MCF 10A (cell line): ENCODE results near the gene PMF1. TPM values are rescaled to one million over a fixed set of nuclear protein-coding genes. Genes with fewer than 3 reads are reported as not detected.

Experiments used
- BruUV-seq: library from RNA; stranded (reverse); fragments of 400-500 nt; replicated peaks from 2 replicates; lab custom pipeline; 2021; lab: Mats Ljungman, UMichigan
- CTCF ChIA-PET: fragments of 300-600 bp; sonication (Branson Sonifier 250); formaldehyde crosslinking; extraction: SDS; loops from one replicate; lab custom pipeline; 2021; ENCODE audit warnings: antibody characterized with exemption, inconsistent platforms; lab: Yijun Ruan, JAX
- POLR2A ChIA-PET: fragments of 300-600, 350-650 bp; sonication (Branson Sonifier 250); formaldehyde crosslinking; extraction: SDS; loops from one replicate; lab custom pipeline; 2020; ENCODE audit warnings: antibody characterized with exemption, inconsistent platforms; lab: Yijun Ruan, JAX
- DNase-seq: peaks from one replicate; pipeline ENCODE4 v3.0.0-alpha.2; 2018; ENCODE audit not compliant: unreplicated experiment
- H3K27ac Mint-ChIP-seq: one replicate; pipeline ENCODE4 v1.8.0; 2022; ENCODE audit warnings: mild to moderate bottlenecking, low read depth, mixed read lengths; ENCODE audit not compliant: unreplicated experiment
- H3K27me3 Mint-ChIP-seq: one replicate; pipeline ENCODE4 v1.8.0; 2022; ENCODE audit warnings: mixed read lengths; ENCODE audit not compliant: insufficient read depth, unreplicated experiment
- H3K36me3 Mint-ChIP-seq: one replicate; pipeline ENCODE4 v1.8.0; 2022; ENCODE audit warnings: mild to moderate bottlenecking, moderate library complexity, mixed read lengths; ENCODE audit not compliant: insufficient read depth, unreplicated experiment
- H3K4me1 Mint-ChIP-seq: one replicate; pipeline ENCODE4 v1.8.0; 2022; ENCODE audit warnings: mixed read lengths; ENCODE audit not compliant: insufficient read depth, unreplicated experiment
- H3K4me3 Mint-ChIP-seq: one replicate; pipeline ENCODE4 v1.8.0; 2022; ENCODE audit warnings: mild to moderate bottlenecking, moderate library complexity, mixed read lengths; ENCODE audit not compliant: unreplicated experiment
- H3K9me3 Mint-ChIP-seq: one replicate; pipeline ENCODE4 v1.8.0; 2022; ENCODE audit warnings: mixed read lengths; ENCODE audit not compliant: unreplicated experiment
- intact Hi-C: fragments of 100-400 bp; cut with micrococcal nuclease; formaldehyde crosslinking; loops from 2 replicates; pipeline ENCODE4 v1.14.1; 2022
- total RNA-seq: library from RNA; stranded (reverse); gene quantifications from 2 replicates; pipeline ENCODE4 v1.2.3, GENCODE V29; 2022
- TF ChIP-seq, protein P1 (sequence below): fragments of 200-600 bp; IDR thresholded peaks from one replicate; pipeline ENCODE4 v1.8.0; 2022; ENCODE audit warnings: antibody characterized with exemption, mild to moderate bottlenecking; ENCODE audit not compliant: unreplicated experiment

PMF1 gene
- total RNA-seq, 1 experiment from 2014 or later = 77.7 TPM

DNA sequence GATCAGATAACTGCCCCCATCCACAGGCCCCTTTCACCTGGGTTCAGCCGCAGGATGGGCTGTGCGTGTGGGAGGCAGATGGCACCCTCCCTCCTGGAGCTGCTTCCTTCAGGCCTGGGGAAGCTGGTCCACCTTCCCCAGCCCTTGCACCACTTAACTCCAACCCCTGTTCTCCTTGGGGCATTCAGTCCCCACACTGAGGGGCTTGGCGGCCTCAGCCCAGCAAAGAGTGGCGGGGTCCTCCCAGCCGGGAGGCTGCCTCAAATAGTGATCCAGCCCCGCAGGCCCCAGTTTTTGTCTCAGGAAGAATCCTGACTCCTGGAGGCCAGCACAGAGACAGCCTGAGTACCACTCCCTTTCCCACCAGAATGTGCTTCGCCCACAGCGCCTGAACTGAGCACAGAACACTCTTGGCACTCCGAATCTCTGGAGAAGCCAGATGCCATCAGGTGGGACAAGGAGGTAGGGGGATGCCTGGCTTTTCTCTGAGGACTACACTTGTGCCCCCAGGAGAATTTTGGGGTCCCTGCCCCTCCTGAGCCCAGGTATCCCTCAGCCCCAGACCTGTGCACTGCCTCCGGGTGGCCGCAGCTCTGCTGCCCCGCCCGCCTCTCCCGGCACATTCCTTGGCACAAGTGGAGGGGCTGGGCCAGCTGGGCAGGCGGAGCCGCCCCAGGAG is 34.1 kb downstream of the PMF1 start:
- H3K4me3 Mint-ChIP-seq = no peak overlapping the region
- peak overlapping the region; percentile 0 for H3K27ac Mint-ChIP-seq
- TF ChIP-seq, protein P1, sequence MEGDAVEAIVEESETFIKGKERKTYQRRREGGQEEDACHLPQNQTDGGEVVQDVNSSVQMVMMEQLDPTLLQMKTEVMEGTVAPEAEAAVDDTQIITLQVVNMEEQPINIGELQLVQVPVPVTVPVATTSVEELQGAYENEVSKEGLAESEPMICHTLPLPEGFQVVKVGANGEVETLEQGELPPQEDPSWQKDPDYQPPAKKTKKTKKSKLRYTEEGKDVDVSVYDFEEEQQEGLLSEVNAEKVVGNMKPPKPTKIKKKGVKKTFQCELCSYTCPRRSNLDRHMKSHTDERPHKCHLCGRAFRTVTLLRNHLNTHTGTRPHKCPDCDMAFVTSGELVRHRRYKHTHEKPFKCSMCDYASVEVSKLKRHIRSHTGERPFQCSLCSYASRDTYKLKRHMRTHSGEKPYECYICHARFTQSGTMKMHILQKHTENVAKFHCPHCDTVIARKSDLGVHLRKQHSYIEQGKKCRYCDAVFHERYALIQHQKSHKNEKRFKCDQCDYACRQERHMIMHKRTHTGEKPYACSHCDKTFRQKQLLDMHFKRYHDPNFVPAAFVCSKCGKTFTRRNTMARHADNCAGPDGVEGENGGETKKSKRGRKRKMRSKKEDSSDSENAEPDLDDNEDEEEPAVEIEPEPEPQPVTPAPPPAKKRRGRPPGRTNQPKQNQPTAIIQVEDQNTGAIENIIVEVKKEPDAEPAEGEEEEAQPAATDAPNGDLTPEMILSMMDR = no peak
- no peaks in the 10 kb centered on the region for H3K27me3 Mint-ChIP-seq
- peaks cover 29% of the 10 kb centered on the region for H3K4me1 Mint-ChIP-seq
- DNase-seq = peak; percentile 51
- TSS peak; percentile 2 for BruUV-seq
- ChIA-PET CTCF (interaction anchor here (0.6 to 1.9 kb wide), 4 partner anchors 12 to 150 kb away, joined by 3 to 12 read pairs (median 4); no protein-coding TSS in a partner anchor), POLR2A (interaction anchor here (0.6 to 3.3 kb wide), 6 partner anchors 10 to 231 kb away, joined by 3 to 8 read pairs (median 5); no protein-coding TSS in a partner anchor)
- intact Hi-C loops = no loop called here
- H3K36me3 Mint-ChIP-seq = peaks cover 41% of the 10 kb centered on the region
- no peaks in the 10 kb centered on the region for H3K9me3 Mint-ChIP-seq

DNA sequence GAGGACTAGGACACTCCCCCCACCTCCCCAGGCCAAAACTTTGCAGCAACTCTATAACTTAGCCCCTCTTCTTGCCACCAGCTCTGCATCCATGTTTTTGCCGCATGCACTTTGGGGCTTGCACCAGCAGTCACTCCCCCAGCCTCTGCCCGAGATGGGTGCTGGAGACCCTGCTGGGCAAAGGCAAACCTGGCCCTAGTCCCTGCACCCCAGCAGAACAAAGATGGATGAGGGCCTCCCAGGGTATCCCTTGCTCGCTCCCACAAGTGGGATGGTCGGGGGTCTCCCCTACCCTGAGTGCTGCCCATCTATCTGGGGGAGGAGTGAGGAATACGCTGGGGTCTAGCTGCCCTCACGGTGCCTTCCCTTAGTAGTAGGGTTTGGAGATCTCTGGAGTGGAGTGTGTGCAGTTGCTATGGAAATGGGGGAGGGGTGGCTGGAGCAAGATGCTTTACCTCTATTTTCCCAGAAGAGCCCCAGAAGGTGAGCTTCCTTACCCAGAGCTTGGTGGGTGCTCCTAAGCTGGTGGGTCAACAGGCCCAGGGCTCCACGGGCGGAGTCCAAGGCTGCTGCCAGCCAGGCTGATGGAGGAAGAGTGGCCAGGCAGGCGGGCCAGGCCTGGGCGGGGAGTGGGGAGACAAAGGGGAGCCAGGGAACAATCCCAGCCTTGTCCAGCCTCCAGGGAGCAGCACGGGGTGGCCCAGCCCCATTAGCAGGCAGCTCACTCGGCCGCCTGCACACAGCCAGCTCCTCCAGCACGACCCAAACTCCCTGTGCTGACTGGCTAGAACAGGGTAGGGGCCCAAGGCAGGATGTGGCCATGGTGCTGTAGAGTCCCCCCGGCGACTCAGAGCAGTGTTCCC is 34.9 kb downstream of the PMF1 start, which contains the start of gene PAQR6:
TSS of gene PAQR6 (minus strand) at position 597 of the 863 bp plus-strand sequence. CDS start 1,325 bp downstream, outside the sequence.
- H3K27ac Mint-ChIP-seq = peak within 1 kb of the TSS; percentile 0
- H3K4me3 Mint-ChIP-seq = no peak within 1 kb of the TSS
- H3K4me1 Mint-ChIP-seq = peaks cover 22% of the 10 kb centered on the region
- POLR2A ChIA-PET = interaction anchor here (0.6 to 3.3 kb wide), 9 partner anchors 9 to 231 kb away, joined by 3 to 8 read pairs (median 3); partner anchors contain the start of gene SMG5
- no peaks in the 10 kb centered on the region for H3K9me3 Mint-ChIP-seq
- TF ChIP-seq, protein P1 = no peak
- intact Hi-C loops = no loop called here
- DNase-seq = no peak
- H3K36me3 Mint-ChIP-seq = peaks cover 45% of the 10 kb centered on the region
- CTCF ChIA-PET = interaction anchor here (0.7 to 1.9 kb wide), 3 partner anchors 11 to 38 kb away, joined by 3 to 12 read pairs (median 4); no protein-coding TSS in a partner anchor
- no peaks in the 10 kb centered on the region for H3K27me3 Mint-ChIP-seq
- no TSS peak for BruUV-seq

DNA sequence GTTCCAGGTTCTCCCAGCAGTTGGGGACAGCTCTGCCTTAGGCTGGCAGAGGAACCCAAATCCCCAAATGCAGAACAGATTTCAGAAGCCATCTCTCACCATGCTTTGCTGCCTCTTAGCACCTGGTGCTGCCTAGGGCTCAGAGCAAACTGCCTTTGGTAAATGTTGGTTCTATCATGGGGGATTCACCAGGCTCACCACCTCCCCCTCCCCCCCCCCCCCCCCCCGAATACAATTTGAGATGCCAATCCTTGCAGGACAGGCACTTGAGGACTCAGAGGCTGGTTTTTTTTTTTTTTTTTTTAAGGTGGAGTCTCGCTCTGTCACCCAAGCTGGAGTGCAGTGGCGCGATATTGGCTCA is 35.5 kb downstream of the PMF1 start:
- Mint-ChIP-seq H3K4me1 (peaks cover 22% of the 10 kb centered on the region), H3K36me3 (peaks cover 51% of the 10 kb centered on the region), H3K9me3 (no peaks in the 10 kb centered on the region), H3K27ac (no peak overlapping the region), H3K27me3 (no peaks in the 10 kb centered on the region), H3K4me3 (no peak overlapping the region)
- TF ChIP-seq, protein P1 = no peak
- intact Hi-C loops = no loop called here
- BruUV-seq = no TSS peak
- DNase-seq = no peak
- CTCF ChIA-PET = interaction anchor here (1.9 kb wide), 1 partner anchor 23 kb away, joined by 12 read pairs; no protein-coding TSS in a partner anchor
- POLR2A ChIA-PET = interaction anchor here (0.7 to 3.3 kb wide), 4 partner anchors 9 to 35 kb away, joined by 3 to 8 read pairs (median 3); partner anchors contain the start of gene SMG5
